ENCODE measurements around the gene F2R.

GRCh38 chr5:76766746-76767145 lies 50.8 kb downstream of the F2R start:
- TF ChIP-seq CTCF (IDR thresholded peaks at IDR 0.05) (no peak), POLR2A (IDR thresholded peaks at IDR 0.05) (no peak)
